HG03095 (cell line): ENCODE results near the gene SUGP2.
A peak's percentile ranks its signal among the peaks of the same experiment; 100 is the strongest.
"Not testable (repeated sequence)": the region's sequence is repeated elsewhere in the genome, so short reads cannot be mapped to it uniquely, and the experiment has no call there.

Experiments used
- ATAC-seq: cut with Tn5 transposase; IDR thresholded peaks from one replicate; pipeline ENCODE4 v1.9.1; 2021; ENCODE audit warnings: moderate library complexity; ENCODE audit not compliant: unreplicated experiment

Gene SUGP2

GRCh38 chr19:19033176-19033425 is 216 bp downstream of the SUGP2 start:
- ATAC-seq, result no peak

GRCh38 chr19:19032420-19033175 is 719 bp downstream of the SUGP2 start:
- ATAC-seq, result peak; percentile 42

GRCh38 chr19:19031891-19032290 is 1.4 kb downstream of the SUGP2 start:
- ATAC-seq, result no peak

- no peak for ATAC-seq
Observed at GRCh38 chr19:19028526-19028925, 4.8 kb downstream of the SUGP2 start.

- ATAC-seq, result no peak
Observed at GRCh38 chr19:19027228-19027627, 6.1 kb downstream of the SUGP2 start.

GRCh38 chr19:19026299-19026971 is 6.9 kb downstream of the SUGP2 start:
- ATAC-seq, result no peak

GRCh38 chr19:19025861-19026260 is 7.5 kb downstream of the SUGP2 start:
- ATAC-seq, result no peak

GRCh38 chr19:19023376-19023775 is 9.9 kb downstream of the SUGP2 start:
- ATAC-seq, result not testable (repeated sequence)

- no peak for ATAC-seq
Observed at GRCh38 chr19:19022380-19022961, 10.8 kb downstream of the SUGP2 start.

GRCh38 chr19:19021115-19021514 is 12.2 kb downstream of the SUGP2 start:
- no peak for ATAC-seq

- no peak for ATAC-seq
Observed at GRCh38 chr19:19010551-19010950, 22.8 kb downstream of the SUGP2 start.

- no peak for ATAC-seq
Observed at GRCh38 chr19:19009951-19010350, 23.4 kb downstream of the SUGP2 start.

GRCh38 chr19:19006213-19006612 is 27.1 kb downstream of the SUGP2 start:
- ATAC-seq, result no peak

- ATAC-seq, result no peak
Observed at GRCh38 chr19:19004144-19004543, 29.2 kb downstream of the SUGP2 start.

GRCh38 chr19:18999896-19000620 is 33.3 kb downstream of the SUGP2 start:
- ATAC-seq, result no peak

- ATAC-seq, result no peak
Observed at GRCh38 chr19:18999016-18999758, 34.1 kb downstream of the SUGP2 start.

- ATAC-seq, result no peak
Observed at GRCh38 chr19:18998276-18998675, 35.0 kb downstream of the SUGP2 start.

GRCh38 chr19:18996796-18997394 is 36.4 kb downstream of the SUGP2 start:
- no peak for ATAC-seq

- no peak for ATAC-seq
Observed at GRCh38 chr19:18996351-18996750, 37.0 kb downstream of the SUGP2 start.

- no peak for ATAC-seq
Observed at GRCh38 chr19:18995804-18996241, 37.5 kb downstream of the SUGP2 start.

GRCh38 chr19:18993115-18993514 is 40.2 kb downstream of the SUGP2 start:
- no peak for ATAC-seq
